AG09319 (cell line): ENCODE measurements around the gene WDR35.

Source experiments
- DNase-seq: peaks from one replicate; pipeline ENCODE4 v3.0.0-alpha.2; 2010; ENCODE audit warnings: low read depth; ENCODE audit errors: extremely low read depth
- CTCF ChIP-seq: IDR thresholded peaks from 2 replicates; pipeline ENCODE4 v1.5.1; 2011; ENCODE audit warnings: low read depth, mild to moderate bottlenecking, inconsistent platforms, low read length, moderate library complexity

Gene WDR35

GRCh38 chr2:19874726-19875125 is 115.2 kb downstream of the WDR35 start:
- no peak for TF ChIP-seq CTCF
- no peak for DNase-seq

GRCh38 chr2:19873014-19873413 is 116.9 kb downstream of the WDR35 start:
- no peak for DNase-seq
- no peak for TF ChIP-seq CTCF

- no peak for TF ChIP-seq CTCF
- DNase-seq = no peak
Observed at GRCh38 chr2:19872302-19872701, 117.6 kb downstream of the WDR35 start.

- DNase-seq = no peak
- no peak for TF ChIP-seq CTCF
Observed at GRCh38 chr2:19871836-19872235, 118.1 kb downstream of the WDR35 start.

- DNase-seq = no peak
- TF ChIP-seq CTCF = no peak
Observed at GRCh38 chr2:19870792-19871191, 119.1 kb downstream of the WDR35 start.

- DNase-seq = no peak
- no peak for TF ChIP-seq CTCF
Observed at GRCh38 chr2:19868701-19869580, 121.0 kb downstream of the WDR35 start.

- no peak for TF ChIP-seq CTCF
- no peak for DNase-seq
Observed at GRCh38 chr2:19868224-19868623, 121.7 kb downstream of the WDR35 start.
